Activated CD4-positive, alpha-beta T cell treated with anti-CD3 and anti-CD28 coated beads, Interleukin-10, Interleukin-2, amounts not matched to agents 100 ng/mL and 50 ng/mL, durations not matched to agents 16 hours and 8 hours (primary cell): ENCODE data around the gene ARL8A.
"Not testable (repeated sequence)": the region's sequence is repeated elsewhere in the genome, so short reads cannot be mapped to it uniquely, and the experiment has no call there.

ENCODE experiments used
- DNase-seq: peaks from one replicate; pipeline ENCODE4 v3.0.0-alpha.2; 2020

Gene ARL8A

DNA sequence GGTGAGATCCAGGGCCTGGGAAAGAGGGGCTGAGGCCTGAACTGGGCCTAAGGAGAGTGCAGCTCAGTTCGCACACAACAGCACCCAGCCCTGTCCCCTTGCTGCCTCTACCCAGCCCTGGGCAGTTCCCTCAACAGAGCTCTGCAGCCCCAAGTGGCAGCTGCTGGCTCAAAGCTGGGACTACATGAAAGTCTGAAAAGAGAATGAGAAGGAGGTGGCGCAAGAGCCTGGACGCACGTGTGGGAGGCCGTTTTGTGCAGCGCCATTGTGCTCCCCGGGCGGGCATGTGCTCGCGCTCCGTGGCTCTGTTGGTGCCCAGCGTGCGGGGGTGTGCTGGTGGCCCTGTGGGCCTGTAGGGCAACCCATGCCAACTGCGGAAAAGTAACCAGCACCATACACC is 11.5 kb downstream of the ARL8A start:
- DNase-seq, result no peak

DNA sequence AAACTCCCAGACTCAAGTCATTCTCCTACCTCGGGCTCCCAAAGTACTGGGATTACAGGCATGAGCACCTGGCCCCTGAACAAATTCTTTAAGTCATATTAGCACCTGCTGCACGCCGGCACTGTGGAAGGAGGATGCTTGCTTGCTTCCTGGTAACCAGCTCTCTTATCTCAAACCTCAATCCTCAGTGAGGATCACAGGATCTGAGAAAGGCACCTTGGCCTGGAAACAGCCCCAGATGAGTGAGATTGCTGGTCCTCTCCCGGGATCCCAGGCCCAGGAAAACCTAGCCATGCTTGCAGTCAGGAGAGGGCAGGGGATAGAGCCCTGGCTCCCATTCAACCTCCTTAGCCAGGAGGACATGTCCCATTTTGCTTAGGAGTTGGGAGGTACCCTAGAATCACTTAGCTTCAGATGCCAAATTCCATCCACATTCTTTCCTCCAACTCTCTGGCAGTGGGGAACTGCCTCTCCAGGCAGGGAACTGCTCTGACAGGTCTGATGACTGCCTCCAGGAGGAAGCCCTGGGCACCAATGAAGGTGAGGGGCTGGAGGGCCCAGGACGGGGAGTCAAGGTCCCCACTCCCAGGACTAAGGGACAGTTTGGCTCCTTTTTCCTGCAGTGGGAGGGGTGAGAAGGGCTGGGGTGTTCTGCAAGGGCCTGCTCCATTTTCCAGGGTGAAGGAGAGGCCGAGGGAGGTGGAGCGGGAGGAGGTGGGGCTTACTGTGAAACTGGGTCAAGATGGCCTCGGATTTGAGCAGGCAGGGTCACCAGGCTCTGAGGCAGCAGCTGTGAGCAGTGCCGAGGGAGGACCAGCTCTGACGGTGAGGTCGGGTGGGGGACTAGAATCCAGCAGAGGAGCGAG is 12.3 kb downstream of the ARL8A start:
- no peak for DNase-seq

DNA sequence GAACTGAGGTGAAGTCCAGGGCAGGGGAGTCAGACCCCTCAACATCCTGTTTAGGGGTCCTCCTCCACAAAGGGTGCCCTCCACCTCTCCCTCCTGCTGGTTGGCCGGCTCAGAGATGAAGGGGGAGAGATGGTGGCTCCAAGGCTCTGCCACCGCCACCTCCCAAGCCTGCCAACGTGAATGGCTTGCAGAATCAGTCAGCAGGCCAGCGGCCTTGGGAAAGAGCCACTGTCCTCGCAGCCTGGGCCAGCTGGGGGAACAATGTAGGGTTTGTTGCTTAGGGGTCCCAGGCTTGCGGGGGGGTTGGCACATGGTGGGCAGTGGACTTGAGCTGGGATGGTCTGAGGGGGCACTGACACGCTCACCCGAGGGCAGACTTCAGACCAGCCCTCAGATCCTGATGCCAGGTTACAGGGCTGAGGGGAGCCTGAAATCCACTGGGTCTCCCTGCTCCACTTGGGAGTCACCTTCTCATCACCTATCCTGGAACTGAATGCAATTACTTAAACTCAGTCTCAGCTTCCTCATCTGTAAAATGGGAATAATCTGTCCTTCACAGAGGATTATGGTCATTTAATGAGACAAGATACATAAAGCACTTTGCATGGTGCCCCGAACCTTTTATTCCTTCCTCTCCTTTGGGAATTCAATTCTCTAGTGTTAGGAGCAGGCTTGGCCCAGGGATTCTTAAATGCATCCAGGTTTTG is 13.6 kb downstream of the ARL8A start:
- no peak for DNase-seq

DNA sequence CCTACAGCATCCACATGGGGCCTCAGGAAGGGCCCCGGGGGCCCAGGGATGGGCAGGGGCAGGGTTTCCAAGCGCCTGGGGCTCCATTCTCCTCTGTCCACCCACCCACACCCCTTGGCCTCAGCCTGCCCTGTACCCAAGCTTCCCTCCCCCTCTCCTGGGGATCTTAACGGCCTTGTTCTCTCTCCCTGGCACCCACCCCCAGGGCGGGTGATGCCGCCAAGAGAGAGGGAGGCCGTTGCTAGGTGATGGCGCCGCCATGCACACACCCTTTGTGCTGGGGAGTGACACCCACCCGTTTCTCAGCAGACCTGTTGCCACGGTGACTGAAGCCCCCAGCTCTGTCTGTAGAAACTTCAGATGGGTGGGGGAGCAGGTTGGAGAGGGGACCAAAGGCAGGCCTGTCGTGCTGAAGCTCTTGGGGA is 14.2 kb downstream of the ARL8A start:
- no peak for DNase-seq

DNA sequence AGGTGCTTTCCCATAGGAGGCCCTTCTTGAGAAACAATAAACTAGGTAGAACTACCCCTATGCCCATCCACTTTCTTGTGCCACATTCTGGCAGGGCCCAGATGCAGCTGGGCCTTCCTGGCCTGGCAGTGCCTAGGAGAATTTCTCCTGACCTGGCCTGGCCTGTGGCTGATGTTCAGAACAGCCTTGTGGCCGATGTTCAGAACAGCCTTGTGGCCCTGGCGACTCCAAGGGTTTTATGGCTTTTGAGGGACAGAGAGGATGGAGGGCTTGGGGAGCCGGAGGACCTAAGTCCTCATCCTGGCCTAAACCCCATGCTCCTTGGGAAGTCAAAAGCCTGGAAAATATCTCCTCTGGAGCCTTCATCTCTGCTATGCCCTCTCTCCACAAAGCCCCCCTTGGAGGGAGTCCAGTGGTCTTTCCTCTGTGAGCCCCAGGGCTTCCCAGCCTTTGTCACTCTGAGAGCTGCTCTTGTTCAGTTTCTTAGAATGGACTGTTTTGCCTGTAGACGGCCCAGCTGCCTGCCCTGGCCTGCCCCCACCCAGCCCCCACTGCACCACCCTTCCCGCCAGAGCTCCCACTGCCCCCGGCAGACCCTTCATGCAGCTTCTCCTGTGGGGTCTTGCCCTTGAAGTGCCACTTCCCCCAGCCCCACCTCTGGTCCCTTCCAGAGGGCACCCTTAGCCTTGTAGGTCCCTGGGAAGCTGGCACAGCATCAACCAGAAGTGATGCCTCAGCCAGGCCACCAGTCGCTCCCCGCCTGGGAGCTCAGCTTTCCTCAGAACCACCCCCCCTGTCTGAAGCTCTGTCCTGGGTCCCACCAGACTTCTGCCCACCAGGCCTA is 14.9 kb downstream of the ARL8A start:
- no peak for DNase-seq

DNA sequence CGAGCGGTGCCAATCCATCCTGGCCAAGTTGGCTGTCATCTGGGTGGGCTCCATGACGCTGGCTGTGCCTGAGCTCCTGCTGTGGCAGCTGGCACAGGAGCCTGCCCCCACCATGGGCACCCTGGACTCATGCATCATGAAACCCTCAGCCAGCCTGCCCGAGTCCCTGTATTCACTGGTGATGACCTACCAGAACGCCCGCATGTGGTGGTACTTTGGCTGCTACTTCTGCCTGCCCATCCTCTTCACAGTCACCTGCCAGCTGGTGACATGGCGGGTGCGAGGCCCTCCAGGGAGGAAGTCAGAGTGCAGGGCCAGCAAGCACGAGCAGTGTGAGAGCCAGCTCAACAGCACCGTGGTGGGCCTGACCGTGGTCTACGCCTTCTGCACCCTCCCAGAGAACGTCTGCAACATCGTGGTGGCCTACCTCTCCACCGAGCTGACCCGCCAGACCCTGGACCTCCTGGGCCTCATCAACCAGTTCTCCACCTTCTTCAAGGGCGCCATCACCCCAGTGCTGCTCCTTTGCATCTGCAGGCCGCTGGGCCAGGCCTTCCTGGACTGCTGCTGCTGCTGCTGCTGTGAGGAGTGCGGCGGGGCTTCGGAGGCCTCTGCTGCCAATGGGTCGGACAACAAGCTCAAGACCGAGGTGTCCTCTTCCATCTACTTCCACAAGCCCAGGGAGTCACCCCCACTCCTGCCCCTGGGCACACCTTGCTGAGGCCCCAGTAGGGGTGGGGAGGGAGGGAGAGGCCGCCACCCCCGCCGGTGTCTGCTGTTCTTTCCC is 16.5 kb downstream of the ARL8A start:
- DNase-seq, result no peak

DNA sequence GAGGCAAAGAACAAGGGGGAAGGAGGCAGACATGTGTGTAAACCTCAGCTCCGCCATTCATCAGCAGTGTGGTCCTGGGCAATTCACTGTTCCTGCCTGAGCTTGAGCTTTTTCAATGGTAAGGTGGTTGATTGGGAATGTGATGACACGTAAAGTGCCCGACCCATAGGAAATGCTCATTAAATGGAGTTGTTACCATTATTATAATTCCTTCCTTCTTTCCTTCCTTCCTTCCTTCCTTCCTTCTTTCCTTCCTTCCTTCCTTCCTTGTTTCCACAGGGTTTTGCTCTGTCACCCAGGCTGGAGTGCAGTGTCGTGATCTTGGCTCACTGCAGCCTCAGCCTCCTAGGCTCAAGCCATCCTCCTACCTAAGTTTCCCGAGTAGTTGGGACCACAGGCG is 17.5 kb downstream of the ARL8A start:
- no peak for DNase-seq

DNA sequence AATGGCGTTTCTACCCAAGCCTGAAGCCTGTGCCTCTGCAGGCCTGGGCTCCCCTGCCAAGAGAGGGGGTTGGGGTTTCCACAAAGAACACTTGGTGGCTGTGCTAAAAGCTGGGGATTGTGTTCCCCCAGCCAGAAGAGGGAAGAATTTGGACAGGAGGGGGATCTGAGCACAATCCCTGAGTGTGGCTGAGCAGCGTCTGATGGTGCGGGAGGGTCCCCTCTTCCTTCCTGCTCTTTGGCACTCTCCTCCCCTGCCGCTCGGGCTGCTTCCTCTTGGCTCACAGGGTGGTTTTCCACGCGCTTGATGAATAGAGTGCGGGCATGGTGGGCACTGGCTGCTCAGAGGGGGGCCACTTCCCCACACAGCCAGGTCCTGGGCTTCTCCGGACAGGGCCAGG is 18.1 kb downstream of the ARL8A start:
- DNase-seq, result no peak

DNA sequence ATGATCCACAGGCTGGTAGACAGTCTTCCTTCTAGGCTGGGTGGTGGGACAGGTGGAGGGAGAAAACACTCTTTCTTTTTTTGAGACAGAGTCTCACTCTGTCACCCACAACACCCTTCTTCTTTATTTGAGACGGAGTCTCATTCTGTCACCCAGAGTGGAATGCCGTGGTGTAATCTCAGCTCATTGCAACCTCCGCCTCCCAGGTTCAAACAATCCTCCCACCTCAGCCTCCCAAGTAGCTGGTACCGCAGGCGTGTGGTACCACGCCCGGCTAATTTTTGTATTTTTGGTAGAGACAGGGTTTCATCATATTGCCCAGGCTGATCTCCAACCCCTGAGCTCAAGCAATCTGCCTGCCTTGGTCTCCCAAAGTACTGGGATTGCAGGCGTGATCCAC is 18.9 kb downstream of the ARL8A start:
- no peak for DNase-seq

DNA sequence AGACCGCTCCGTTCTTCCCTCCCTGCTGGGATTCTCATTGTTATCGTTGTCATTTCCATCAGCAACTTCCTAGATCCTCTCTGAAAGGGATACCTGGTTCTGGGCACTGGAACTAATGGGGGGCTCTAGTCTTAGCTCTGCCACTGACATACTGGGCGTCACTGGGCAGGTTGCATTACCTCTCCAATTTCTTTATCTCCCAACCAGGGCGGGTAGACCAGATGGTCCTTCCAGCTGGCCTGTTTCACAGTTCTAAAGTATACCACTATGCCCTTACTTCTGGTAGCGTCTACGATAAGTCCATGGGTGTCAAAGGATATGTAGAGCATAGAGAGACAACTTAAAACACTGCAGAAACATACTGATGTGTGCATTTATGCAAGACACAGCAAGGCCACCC is 20.4 kb downstream of the ARL8A start:
- no peak for DNase-seq

DNA sequence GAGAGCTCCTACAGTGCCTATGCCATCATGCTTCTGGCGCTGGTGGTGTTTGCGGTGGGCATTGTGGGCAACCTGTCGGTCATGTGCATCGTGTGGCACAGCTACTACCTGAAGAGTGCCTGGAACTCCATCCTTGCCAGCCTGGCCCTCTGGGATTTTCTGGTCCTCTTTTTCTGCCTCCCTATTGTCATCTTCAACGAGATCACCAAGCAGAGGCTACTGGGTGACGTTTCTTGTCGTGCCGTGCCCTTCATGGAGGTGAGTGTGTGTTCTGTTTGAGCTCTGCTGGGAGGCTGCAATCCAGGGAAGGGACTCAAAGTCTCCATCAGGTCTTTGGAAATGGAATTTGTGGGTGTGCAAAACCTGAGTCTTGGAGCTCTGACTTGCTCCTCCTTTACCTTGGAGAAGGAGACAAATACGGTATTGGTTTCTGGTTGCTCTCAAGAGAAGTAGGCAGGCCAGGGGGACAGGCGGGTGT is 21.2 kb downstream of the ARL8A start:
- DNase-seq, result no peak

DNA sequence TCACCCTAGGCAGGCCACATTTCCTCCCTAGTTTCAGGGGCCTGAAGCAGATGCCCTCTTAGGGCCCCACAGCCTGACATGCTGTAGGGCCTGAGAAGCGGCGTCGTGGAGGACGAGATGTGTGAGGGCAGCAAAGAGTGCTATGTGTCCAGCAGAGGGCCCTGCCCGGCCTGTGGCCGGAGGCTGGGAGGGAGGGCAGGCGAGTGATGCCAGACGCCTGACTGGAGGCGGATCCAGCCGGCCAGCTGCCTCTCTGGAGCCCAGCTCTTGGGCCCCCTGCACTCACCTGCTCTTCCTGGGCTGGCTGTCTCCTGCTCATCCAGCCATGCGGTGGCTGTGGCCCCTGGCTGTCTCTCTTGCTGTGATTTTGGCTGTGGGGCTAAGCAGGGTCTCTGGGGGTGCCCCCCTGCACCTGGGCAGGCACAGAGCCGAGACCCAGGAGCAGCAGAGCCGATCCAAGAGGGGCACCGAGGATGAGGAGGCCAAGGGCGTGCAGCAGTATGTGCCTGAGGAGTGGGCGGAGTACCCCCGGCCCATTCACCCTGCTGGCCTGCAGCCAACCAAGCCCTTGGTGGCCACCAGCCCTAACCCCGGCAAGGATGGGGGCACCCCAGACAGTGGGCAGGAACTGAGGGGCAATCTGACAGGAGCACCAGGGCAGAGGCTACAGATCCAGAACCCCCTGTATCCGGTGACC is 21.8 kb downstream of the ARL8A start, which contains the start of gene GPR37L1:
TSS of gene GPR37L1 (plus strand) at position 279 of the 697 bp plus-strand sequence. CDS start at position 326, 47 bp downstream.
- no peak for DNase-seq

DNA sequence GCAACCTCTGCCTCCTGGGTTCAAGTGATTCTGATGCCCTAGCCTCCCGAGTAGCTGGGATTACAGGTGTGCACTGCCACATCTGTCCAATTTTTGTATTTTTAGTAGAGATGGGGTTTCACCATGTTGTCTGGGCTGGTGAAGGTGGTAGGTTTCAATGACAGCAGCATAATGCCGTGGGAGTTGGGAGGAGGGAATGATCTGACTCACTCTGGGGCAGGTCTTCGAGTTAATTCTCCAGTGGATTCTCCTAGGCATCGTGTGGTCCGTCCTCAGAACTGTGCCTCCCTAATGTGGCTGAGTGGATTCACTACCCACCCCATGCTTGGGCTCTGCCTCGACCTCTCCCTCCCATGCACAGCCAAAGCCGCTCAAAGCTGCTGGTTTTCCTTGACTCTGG is 23.5 kb downstream of the ARL8A start:
- no peak for DNase-seq

DNA sequence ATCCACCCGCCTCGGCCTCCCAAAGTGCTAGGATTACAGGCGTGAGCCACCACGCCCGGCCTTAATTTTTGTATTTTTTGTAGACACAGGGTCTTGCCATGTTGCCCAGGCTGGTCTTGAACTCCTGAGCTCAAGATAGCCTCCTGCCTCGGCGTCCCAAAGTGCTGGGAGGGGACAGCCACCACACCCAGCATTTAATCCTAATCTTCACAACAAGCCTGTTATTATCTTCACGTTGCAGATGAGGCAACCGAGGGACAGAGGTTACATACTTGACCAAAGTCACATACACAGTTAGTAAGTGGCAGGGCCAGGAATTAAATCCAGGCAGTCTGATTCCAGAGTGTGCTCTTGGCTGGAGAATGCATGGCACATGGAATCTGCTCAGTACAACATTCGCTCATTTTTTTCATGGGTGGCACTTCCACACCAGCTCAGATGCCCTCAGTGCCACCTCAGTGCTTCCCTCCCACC is 26.6 kb downstream of the ARL8A start:
- no peak for DNase-seq

DNA sequence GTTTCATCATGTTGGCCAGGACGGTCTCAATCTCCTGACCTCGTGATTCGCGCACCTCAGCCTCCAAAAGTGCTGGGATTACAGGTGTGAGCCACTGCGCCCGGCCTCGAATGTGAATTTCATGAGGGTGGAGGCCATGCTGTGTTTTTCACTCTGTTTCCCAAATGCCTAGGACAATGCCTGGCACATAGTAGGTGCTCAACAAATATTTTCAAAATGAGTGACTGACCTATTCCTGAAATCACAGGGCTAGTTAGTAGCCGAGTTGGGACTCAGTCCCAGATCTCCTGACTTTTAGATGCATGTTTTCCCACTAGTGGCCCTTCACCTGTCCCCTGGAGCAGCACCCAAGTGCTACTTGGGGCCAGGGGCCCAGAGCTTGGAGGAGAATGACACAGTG is 28.2 kb downstream of the ARL8A start:
- no peak for DNase-seq

DNA sequence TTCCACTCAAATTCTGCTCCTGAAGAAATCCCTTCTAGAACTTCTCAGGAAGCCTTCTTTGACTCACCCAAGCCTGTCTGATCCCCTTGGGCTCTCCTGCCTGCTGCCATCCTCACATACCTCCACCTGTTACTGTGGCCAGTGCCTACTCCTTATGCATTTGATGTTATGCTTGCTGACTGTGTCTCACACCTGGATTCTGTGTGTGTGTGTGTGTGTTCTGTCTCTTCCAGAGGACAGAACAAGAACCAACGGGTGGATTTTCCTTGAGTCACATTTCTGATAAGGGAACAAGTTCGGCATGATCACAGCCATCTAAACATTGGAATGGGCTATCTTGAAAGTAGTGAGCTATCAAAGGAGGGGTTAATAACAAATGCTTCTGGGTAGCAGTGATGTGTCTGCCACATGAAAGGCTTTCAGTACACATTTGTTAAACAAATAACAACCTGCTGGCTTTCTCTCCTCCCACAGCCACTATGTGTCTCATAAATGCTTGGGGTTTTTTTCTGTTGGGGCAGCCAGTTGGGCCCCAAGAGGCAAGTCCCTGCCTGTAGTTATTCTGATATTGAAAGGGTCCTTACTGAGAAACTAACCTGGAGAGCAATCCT is 30.7 kb downstream of the ARL8A start:
- DNase-seq, result no peak

DNA sequence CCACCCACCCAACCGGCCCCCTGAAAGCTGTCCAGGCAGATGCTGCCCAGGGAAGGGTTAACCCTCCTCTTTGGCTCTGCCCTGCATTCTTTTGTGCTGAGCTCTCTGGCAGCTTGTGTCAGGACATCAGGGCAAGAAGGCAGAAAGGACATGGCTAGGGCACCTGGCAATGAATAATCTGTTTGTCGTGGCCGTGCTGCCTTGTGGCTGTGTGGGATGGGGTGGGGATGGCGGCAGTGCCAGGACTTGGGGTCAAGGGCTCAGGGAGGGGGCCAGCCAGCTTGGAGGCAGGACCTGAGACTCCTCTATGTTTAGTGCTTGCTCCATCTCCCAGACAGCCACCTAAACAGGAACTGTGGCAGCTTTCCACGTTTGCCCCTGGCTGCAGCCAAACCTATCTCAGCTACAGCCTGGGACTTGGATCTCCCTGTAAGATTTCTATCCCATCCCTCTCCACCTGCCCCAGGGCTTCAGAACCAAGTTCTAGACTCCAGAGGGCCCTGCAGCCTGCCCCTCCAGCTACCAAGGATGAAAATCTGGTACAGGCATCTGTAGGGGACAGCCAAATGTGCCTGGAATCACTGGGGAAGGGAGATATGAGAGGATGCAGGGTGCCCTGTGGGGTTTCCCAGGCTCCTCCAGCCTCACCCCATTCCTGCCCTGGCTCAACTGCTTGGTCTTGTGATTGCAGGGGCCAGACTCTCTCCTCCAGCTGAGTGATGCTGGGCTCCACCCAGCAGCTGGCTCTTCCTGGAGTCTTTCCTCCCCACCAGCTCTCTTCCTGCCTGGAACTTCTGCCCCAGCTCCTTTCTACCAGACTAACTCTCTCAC is 31.5 kb downstream of the ARL8A start:
- DNase-seq, result no peak

DNA sequence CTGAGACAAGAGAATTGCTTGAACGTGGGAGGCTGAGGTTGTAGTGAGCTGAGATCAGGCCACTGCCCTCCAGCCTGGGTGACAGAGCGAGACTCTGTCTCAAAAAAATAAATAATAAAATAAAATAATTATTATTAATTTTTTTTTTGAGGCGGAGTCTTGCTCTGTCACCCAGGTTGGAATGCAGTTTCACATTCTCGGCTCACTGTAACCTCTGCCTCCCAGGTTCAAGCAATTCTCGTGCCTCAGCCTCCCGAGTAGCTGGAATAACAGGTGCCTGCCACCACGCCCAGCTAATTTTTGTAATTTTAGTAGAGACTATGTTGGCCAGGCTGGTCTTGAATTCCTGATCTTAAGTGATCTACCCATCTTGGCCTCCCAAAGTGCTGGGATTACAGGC is 32.9 kb downstream of the ARL8A start:
- DNase-seq, result not testable (repeated sequence)

DNA sequence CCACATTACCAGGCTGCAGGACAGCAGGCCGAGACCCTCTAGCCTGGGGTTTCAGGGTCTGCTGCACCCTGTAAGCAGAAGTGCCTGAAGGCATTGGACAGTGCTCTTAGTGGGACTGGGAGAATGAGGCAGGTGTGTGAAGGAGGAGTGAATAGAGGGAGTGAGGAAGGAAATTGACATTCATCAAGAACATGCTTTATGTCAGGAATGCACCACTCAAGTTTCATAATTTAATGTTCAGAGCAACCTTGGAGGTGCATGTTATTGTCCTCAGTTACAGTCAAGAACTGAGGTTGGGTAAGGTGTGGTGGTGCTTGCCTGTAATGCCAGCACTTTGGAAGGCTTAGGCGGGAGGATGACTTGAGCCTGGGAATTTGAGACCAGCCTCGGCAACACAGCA is 33.6 kb downstream of the ARL8A start:
- no peak for DNase-seq
